ENCODE measurements around the gene WDR37.

The WDR37 gene

GRCh38 chr10:1148855-1149605, 92.8 kb downstream of the WDR37 start:
- H3K4me3 ChIP-seq (replicated peaks; ENCODE audit: low read depth, low read length) = no peak overlapping the region
- no peak for DNase-seq (ENCODE audit: low read depth)
- no peak for TF ChIP-seq CTCF (IDR thresholded peaks at IDR 0.05; ENCODE audit: low read length, missing control alignments)

DNA sequence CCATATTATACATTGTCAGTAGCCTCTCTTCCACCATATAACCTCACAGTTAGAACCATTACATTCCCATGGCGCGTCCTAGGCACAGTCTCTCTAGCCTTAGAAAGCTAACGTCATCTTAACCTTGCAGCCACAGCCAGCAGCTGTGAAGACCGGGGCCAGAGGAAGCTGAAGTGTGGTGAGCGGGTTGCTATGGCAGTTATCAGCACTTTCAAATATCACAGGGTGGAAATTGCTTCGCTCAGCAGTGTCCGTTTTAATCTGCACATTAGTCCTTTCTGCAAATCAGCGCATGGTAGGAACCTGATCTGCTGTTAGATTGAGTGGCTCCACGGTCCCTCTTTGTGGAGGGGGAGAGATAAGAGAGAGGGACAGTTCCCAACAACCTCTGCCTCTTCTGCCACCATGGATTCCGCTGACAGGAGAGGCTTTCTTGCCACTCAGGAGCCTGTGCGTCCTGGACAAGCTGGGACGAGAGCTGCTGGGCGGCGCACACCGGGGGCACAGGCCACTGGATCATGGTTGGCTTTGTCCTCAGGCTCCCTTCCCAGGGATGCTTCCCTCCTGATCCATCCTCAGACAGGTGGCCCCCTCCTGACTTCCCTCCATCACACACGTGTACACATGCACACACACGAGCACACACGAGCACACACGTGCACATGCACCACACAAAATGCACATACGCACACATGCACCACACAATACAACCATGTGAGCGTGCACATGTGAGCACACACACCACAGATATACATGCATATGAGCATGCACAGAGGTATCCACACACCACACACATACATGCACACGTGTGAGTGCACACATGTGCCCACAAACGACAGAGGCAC, 93.8 kb downstream of the WDR37 start:
- DNase-seq (ENCODE audit: low read depth) = peak; percentile 54
- TF ChIP-seq CTCF (IDR thresholded peaks at IDR 0.05; ENCODE audit: low read length, missing control alignments) = no peak

DNA sequence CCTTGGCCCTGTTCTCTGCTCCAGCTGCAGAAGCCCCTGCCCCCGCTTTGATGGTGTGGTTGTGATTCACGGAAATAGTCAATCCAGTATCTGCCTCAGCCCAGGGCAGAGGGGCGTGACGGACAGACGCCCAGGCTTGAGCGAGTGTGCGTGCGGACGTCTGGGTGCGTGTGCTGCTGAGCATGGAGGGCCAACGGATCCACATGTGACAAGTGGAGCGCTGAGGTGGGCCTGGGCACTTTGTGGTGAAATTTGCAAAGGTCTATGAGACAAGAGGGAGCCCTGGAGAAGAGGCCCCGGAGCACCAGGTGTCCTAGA, 94.4 kb downstream of the WDR37 start:
- TF ChIP-seq CTCF (IDR thresholded peaks at IDR 0.05; ENCODE audit: low read length, missing control alignments) = no peak
- no peak for DNase-seq (ENCODE audit: low read depth)
- H3K4me3 ChIP-seq (replicated peaks; ENCODE audit: low read depth, low read length) = no peak overlapping the region

More for the DNA sequence above, 93.8 kb downstream of the WDR37 start:
- H3K4me3 ChIP-seq (replicated peaks; ENCODE audit: low read depth, low read length) = no peak overlapping the region

GRCh38 chr10:1151076-1152033, 95.2 kb downstream of the WDR37 start:
- no peak for DNase-seq (ENCODE audit: low read depth)
- TF ChIP-seq CTCF (IDR thresholded peaks at IDR 0.05; ENCODE audit: low read length, missing control alignments) = no peak

GRCh38 chr10:1152386-1153250, 96.4 kb downstream of the WDR37 start:
- no peak overlapping the region for H3K4me3 ChIP-seq (replicated peaks; ENCODE audit: low read depth, low read length)
- DNase-seq (ENCODE audit: low read depth) = no peak
- no peak for TF ChIP-seq CTCF (IDR thresholded peaks at IDR 0.05; ENCODE audit: low read length, missing control alignments)

More at GRCh38 chr10:1151076-1152033, 95.2 kb downstream of the WDR37 start:
- H3K4me3 ChIP-seq (replicated peaks; ENCODE audit: low read depth, low read length) = no peak overlapping the region
